ENCODE results near the gene PRRT4. TPM values are rescaled to one million over a fixed set of nuclear protein-coding genes. Genes with fewer than 3 reads are reported as not detected.

PRRT4 gene
- total RNA-seq, 2 donors from 2014 or later = 0.27 TPM; not detected in 1

DNA sequence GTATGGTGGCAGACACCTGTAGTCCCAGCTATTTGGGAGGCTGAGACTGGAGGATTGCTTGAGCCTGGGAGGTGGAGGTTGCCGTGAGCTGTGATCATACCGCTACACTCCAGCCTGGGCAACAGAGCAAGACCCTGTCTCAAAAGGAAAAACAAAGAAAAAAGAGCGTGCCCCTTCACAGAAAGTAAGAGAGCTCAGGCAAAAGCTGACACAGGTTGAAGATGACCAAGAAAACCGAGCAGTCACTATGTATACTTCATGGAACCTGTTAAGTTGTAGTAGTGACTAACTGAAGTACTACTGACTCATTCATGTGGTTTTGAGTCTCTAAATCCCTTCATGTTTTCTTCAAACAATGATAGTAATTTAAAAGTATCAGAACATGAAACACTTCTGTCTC lies 1.2 kb upstream of the PRRT4 start:
- Mint-ChIP-seq H3K36me3 (peaks cover 0 to 8% of the 10 kb centered on the region in 2 donors), H3K9me3 (no peaks in the 10 kb centered on the region), H3K27ac (peak overlapping the region in 1 of 2 donors; percentile 39)
- ATAC-seq (peak; percentile 91 to 93), DNase-seq (ENCODE audit: low spot score in 2 of 2) (no peak)

GRCh38 chr7:128360359-128360678 lies 1.2 kb downstream of the PRRT4 start:
- no peak overlapping the region for H3K27ac Mint-ChIP-seq
- DNase-seq (ENCODE audit: low spot score in 2 of 2) (no peak), ATAC-seq (no peak)
- H3K36me3 Mint-ChIP-seq = peaks cover 0 to 8% of the 10 kb centered on the region in 2 donors
- no peaks in the 10 kb centered on the region for H3K9me3 Mint-ChIP-seq

GRCh38 chr7:128359939-128360338 lies 1.6 kb downstream of the PRRT4 start:
- DNase-seq (ENCODE audit: low spot score in 2 of 2) (no peak), ATAC-seq (no peak)
- H3K9me3 Mint-ChIP-seq = no peaks in the 10 kb centered on the region
- no peak overlapping the region for H3K27ac Mint-ChIP-seq
- peaks cover 0 to 8% of the 10 kb centered on the region in 2 donors for H3K36me3 Mint-ChIP-seq

GRCh38 chr7:128359336-128359735 lies 2.2 kb downstream of the PRRT4 start:
- H3K27ac Mint-ChIP-seq = no peak overlapping the region
- H3K9me3 Mint-ChIP-seq = no peaks in the 10 kb centered on the region
- ATAC-seq (no peak), DNase-seq (ENCODE audit: low spot score in 2 of 2) (no peak)
- H3K36me3 Mint-ChIP-seq = peaks cover 0 to 8% of the 10 kb centered on the region in 2 donors

DNA sequence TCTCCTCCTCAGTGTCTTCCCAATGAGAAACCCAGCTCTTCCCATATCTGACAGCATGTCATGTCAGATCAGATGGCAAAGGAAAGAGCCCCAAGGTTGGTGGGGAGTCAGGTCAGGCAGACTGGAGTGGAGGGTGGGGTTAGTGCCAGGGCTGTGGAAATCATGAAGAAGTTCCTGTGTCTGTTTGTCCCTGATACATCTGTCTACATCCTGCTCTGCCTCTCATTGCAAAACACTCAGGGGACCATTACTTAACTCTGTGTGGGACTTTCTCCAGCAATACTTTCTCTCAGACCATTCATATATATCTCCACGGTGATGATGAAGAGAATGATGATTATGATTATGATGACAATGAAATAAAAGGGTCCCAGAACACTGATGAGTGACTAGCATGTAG lies 3.3 kb downstream of the PRRT4 start:
- Mint-ChIP-seq H3K36me3 (peaks cover 0 to 8% of the 10 kb centered on the region in 2 donors), H3K9me3 (no peaks in the 10 kb centered on the region), H3K27ac (no peak overlapping the region)
- no peak for ATAC-seq
- no peak for DNase-seq (ENCODE audit: low spot score in 2 of 2)

DNA sequence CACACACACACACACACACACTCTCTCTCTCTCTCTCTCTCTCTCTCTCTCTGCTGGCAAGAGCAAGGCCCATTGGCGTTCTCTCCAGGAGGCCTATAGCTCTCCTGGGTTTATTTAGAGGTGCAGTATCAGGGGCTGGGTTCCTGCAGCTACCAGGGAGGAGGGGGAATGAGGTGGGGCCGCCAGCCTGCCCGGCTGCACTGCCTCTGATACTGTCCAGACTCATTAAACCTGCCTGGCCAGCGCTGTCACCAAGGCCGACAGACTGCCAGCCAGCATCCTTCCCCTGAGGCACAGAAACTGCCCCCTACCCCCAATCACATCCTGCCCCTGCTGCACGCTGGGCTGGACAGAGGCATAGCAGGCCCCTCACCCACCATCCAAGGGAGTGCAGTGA lies 4.3 kb downstream of the PRRT4 start:
- H3K9me3 Mint-ChIP-seq = no peaks in the 10 kb centered on the region
- peaks cover 0 to 11% of the 10 kb centered on the region in 2 donors for H3K36me3 Mint-ChIP-seq
- ATAC-seq (no peak), DNase-seq (ENCODE audit: low spot score in 2 of 2) (no peak)
- no peak overlapping the region for H3K27ac Mint-ChIP-seq

- Mint-ChIP-seq H3K9me3 (no peaks in the 10 kb centered on the region), H3K36me3 (peaks cover 0 to 6% of the 10 kb centered on the region in 2 donors), H3K27ac (no peak overlapping the region)
- DNase-seq (ENCODE audit: low spot score in 2 of 2) = no peak
- ATAC-seq = no peak
These were observed 4.8 kb downstream of the PRRT4 start for GRCh38 chr7:128356546-128357216.

DNA sequence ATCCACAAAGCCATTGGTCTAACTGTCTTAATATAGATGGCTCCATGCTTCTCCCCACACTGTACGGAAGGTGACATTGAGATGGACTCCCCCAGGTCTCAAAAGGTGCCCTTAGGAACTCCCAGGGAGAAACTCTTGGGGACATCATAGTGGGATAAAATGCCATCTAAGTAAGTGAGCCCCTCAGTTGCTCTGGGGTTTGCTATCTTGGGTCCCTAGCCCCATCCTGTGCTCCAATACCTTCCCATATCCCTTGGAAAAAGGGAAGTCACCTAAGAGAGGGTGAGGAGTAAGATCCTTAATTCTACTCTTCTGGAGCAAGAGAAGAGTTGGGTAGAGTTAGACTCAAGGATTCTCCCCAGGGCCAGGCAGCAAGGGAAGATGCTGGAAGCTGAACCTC lies 7.9 kb downstream of the PRRT4 start:
- ATAC-seq (no peak), DNase-seq (ENCODE audit: low spot score in 2 of 2) (no peak)
- Mint-ChIP-seq H3K9me3 (no peaks in the 10 kb centered on the region), H3K27ac (no peak overlapping the region), H3K36me3 (peaks cover 0 to 6% of the 10 kb centered on the region in 2 donors)

DNA sequence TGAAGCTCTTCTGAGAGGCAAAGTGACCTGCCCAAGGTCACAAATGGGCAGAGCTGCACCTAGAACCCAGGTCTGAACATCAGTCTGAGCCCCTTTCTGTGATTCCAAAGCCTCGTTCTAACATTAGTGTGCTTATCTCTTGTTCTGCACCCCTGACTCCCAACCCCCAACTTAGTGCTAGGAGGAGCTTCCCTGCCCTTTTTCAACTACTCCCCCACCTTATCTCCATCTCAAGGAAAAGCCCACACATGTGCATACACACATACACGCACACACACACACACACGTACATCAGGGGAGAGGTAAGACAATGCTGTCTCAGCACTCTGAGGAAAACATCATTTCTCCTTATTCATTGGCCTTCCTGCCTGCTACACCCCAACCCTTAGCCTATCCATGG lies 8.3 kb downstream of the PRRT4 start:
- Mint-ChIP-seq H3K36me3 (peaks cover 0 to 6% of the 10 kb centered on the region in 2 donors), H3K27ac (no peak overlapping the region), H3K9me3 (no peaks in the 10 kb centered on the region)
- ATAC-seq (no peak), DNase-seq (ENCODE audit: low spot score in 2 of 2) (no peak)

GRCh38 chr7:128352636-128353035 lies 8.9 kb downstream of the PRRT4 start:
- H3K36me3 Mint-ChIP-seq = peaks cover 0 to 6% of the 10 kb centered on the region in 2 donors

DNA sequence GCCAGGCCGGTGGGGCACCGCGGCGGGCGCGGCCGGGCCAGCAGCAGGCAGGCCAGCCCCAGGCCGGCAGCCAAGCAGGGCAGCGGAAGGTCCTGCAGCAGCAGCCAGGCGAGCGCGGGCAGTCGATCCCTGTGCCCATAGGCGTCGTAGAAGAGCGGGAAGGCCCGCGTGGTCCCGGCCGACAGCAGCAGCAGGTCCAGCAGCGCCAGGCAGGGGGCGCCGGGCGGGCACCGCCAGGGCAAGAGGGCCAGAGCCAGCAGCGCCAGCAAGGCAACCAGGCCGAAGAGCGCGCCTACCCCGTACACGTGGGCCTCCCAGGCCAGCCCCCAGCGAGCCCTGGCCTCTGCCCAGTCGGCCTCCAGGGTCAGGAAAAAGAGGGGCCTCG lies 9.3 kb downstream of the PRRT4 start:
- no peak overlapping the region for H3K27ac Mint-ChIP-seq
- peaks cover 0 to 6% of the 10 kb centered on the region in 2 donors for H3K36me3 Mint-ChIP-seq
- ATAC-seq (peak; percentile 20 to 50), DNase-seq (ENCODE audit: low spot score in 2 of 2) (peak in 1 of 2 donors; percentile 35)
- no peaks in the 10 kb centered on the region for H3K9me3 Mint-ChIP-seq

More at GRCh38 chr7:128352636-128353035, 8.9 kb downstream of the PRRT4 start:
- no peak for DNase-seq (ENCODE audit: low spot score in 2 of 2)
- H3K27ac Mint-ChIP-seq = no peak overlapping the region
- no peak for ATAC-seq
- no peaks in the 10 kb centered on the region for H3K9me3 Mint-ChIP-seq

GRCh38 chr7:128351296-128352152 lies 10.0 kb downstream of the PRRT4 start:
- no peak overlapping the region for H3K27ac Mint-ChIP-seq
- H3K36me3 Mint-ChIP-seq = peaks cover 0 to 6% of the 10 kb centered on the region in 2 donors
- DNase-seq (ENCODE audit: low spot score in 2 of 2) (no peak), ATAC-seq (peak; percentile 24 to 41)
- no peaks in the 10 kb centered on the region for H3K9me3 Mint-ChIP-seq

DNA sequence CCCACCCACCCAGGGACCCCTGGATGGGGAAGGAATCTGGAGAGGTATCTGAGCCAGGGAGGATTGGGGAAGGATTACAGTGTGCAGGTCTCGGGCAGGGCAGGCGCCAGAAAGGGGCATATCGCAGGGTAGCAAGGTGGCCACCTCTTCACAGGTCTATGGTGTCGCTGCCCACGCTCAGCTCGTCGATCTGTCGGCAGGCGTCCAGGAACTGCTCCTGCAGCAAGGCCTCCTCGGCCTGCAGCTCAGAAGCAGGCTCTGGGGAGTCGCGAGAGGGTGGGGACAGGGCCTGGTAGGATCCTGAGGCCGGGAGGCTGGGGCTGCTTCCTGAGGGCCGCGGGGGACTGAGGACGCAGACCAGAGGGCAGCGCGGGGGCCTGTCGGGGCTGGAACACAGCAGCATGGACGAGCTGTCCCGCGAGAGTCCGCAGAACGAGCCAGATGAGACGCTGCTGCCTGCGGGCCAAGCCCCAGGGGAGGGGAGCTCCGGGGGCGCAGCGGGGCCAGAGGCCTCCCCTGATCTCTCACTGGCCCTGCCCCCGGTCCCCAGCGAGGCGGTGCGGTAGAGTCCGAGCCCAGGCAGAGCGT lies 10.7 kb downstream of the PRRT4 start:
- Mint-ChIP-seq H3K36me3 (peaks cover 0 to 6% of the 10 kb centered on the region in 2 donors), H3K9me3 (no peaks in the 10 kb centered on the region), H3K27ac (no peak overlapping the region)
- DNase-seq (ENCODE audit: low spot score in 2 of 2) (no peak), ATAC-seq (no peak)

DNA sequence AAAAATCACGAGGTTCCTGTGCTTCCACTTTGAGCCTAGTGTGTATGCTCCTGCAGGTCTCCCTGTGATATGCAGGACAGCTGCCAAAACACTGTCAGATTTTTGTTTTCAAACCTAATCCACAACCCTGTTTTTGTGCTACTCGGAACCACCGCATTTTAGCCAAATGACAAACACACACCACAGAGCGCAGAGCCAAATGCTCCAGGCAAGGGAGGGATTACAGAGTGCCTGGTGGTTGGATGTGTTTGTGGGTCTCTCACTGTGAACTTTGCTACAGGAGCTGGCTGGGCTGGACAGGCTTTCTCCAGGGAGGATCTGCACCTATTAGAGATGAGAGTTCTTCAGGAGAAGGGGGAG lies 12.0 kb downstream of the PRRT4 start:
- DNase-seq (ENCODE audit: low spot score in 2 of 2) = no peak
- Mint-ChIP-seq H3K27ac (no peak overlapping the region), H3K36me3 (peaks cover 0 to 6% of the 10 kb centered on the region in 2 donors), H3K9me3 (no peaks in the 10 kb centered on the region)
- ATAC-seq = no peak

- Mint-ChIP-seq H3K27ac (no peak overlapping the region), H3K9me3 (no peaks in the 10 kb centered on the region), H3K36me3 (peaks cover 0 to 9% of the 10 kb centered on the region in 2 donors)
- DNase-seq (ENCODE audit: low spot score in 2 of 2) (peak in 1 of 2 donors; percentile 60), ATAC-seq (peak in 1 of 2 donors; percentile 45)
These were observed 13.8 kb downstream of the PRRT4 start for GRCh38 chr7:128347647-128348097.

GRCh38 chr7:128344431-128344774 lies 17.1 kb downstream of the PRRT4 start:
- H3K36me3 Mint-ChIP-seq = peaks cover 0 to 10% of the 10 kb centered on the region in 2 donors
- H3K9me3 Mint-ChIP-seq = no peaks in the 10 kb centered on the region
- DNase-seq (ENCODE audit: low spot score in 2 of 2) = no peak
- no peak for ATAC-seq
- peak overlapping the region in 1 of 2 donors; percentile 93 for H3K27ac Mint-ChIP-seq
